GM19438 (cell line): ENCODE data around the gene DNAJC1.
"Not testable (repeated sequence)": the region's sequence is repeated elsewhere in the genome, so short reads cannot be mapped to it uniquely, and the experiment has no call there.

ENCODE experiments used
- ATAC-seq: cut with Tn5 transposase; IDR thresholded peaks from one replicate; pipeline ENCODE4 v1.9.1; 2021; ENCODE audit warnings: low read depth; ENCODE audit not compliant: unreplicated experiment

Gene DNAJC1, protein sequence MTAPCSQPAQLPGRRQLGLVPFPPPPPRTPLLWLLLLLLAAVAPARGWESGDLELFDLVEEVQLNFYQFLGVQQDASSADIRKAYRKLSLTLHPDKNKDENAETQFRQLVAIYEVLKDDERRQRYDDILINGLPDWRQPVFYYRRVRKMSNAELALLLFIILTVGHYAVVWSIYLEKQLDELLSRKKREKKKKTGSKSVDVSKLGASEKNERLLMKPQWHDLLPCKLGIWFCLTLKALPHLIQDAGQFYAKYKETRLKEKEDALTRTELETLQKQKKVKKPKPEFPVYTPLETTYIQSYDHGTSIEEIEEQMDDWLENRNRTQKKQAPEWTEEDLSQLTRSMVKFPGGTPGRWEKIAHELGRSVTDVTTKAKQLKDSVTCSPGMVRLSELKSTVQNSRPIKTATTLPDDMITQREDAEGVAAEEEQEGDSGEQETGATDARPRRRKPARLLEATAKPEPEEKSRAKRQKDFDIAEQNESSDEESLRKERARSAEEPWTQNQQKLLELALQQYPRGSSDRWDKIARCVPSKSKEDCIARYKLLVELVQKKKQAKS

DNA sequence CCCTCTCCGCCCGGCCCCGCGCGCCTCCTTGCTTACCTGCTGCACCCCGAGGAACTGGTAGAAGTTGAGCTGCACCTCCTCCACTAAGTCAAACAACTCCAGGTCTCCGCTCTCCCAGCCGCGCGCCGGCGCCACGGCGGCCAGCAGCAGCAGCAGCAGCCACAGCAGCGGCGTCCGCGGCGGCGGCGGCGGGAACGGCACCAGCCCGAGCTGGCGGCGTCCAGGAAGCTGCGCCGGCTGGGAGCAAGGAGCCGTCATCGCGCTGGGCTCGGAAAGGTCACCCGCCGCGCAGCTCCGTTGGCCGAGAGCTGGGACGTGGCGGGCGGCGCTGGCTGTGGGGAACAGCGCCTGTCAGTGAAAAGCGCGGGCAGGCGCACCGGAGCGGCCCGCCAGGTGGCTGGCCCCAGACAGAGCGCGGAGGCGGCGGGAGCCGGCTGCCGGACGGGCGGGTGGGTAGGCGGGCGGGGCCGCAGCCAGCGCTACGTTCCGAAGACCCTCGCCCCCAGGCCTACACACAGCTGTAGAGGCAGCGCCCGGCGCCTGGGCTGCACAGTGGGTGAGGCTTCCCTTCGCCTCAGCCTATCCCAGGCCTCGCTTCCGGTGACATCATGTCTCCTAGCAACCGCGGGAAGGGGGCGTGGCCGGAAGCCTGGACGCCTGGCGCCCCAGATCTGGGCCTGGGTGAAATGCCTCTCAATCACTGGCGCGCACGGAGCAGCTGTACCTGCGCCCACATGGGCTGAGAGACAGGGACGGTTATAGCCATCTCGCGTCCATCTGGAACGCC lies at the start of gene DNAJC1:
TSS of gene DNAJC1 (minus strand) at position 554 of the 787 bp plus-strand sequence. CDS start at position 258, 296 bp downstream.
- ATAC-seq: peak; percentile 91

DNA sequence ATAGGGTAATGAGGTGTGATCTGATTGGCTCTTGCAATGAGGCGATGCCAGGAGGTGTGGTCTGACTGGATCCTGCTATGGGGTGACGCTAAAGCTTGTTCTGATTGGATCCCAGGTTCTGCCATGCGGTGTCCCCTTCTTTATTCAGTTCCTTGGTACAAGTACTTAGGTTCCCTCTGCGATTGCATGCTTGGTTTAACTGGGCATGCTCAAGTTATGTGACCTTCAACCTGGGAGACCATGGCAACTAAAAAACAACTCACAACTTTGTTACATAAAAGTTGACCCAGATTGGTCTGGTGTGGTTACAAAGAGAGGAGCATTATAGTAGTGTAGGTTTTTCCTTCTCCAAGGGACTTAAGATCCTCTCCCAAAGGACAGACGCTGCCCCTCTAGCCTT lies 49.5 kb upstream of the DNAJC1 start:
- ATAC-seq: no peak

DNA sequence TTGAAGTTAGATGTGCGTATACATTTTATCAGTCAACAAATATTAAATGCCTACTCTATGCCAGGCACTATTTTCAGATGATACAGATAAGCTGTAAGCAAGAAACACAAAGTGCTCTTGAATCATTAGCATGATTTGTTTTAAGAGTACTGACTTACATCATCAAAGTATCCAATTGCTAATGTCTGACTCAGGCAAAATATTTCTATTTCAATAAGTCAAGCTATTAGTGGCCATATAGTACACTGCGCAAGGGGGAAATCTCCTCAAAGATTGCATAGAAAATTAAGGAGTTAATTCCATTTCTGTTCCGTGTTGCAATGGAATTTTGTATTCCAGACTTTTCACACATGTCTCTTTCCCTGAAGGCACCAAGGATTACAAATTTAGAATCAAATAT lies 46.1 kb upstream of the DNAJC1 start:
- ATAC-seq: no peak

DNA sequence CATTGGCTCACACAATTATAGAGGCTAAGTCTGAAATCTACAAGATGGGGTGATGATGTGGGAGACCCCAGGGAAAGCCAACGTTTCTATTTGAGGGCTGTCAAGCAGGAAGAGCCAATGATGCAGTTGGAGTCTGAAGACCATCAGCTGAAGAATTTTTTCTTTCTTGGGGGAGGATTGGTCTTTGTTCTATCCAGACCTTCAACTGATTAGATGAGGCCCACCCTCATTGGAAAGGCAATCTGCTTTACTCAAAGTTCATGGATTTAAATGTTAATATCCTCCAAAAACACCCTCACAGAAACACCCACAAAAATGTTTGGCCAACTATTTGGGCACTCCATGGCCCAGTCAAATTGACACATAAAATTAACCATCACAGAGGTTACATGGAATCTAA lies 44.3 kb upstream of the DNAJC1 start:
- no peak for ATAC-seq

DNA sequence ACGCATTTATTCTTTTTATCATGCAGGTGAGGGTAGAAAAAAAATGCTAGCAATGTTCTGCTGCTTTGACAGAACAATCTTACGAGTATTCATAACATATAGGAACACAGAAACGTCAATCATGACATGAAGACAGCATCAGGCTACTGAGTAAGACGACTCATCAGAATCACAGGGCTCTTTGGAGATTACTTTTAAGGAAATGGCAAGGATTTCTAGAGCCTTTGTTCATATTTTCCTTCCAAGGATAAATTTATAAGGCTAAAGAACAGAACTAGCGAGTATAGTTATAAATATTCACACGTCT lies 39.8 kb upstream of the DNAJC1 start:
- no peak for ATAC-seq

DNA sequence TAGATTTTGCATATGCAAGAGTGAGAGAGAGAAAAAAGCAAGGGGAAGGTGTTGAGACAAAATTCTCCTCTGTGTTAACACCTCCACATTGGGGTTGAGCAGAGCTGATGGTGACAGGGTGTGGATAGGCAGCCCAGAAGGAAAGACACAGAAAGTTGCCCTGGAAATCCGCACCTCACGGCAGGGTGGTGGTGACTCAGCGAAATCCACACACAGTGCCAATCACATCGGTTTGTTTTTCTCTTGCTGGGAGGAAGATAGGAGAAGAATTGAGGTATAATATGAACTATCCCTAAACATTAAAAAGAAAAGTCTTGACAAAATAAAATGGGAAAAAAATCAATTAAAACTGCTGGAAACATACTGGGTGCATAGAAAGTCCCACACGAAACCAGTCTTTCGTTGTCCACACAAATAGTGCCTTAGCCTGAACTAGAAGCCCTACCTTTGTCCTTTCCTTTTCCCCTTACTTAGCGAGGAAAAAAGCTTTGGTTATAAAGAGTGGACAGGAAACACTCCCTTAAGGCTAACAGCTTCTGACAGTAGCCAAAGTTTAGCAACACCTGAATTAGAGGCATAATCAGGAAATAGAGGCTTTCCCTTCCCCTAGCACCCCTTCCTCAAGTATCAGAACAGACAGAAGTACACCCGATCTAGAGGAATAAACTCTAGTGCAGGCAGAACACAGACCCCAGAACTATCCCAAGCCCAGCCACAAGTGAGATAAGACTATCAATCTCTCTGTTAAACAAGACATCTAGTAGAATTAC lies 39.2 kb upstream of the DNAJC1 start:
- ATAC-seq: no peak

- no peak for ATAC-seq
These were observed 30.8 kb upstream of the DNAJC1 start for GRCh38 chr10:22034333-22034732.

DNA sequence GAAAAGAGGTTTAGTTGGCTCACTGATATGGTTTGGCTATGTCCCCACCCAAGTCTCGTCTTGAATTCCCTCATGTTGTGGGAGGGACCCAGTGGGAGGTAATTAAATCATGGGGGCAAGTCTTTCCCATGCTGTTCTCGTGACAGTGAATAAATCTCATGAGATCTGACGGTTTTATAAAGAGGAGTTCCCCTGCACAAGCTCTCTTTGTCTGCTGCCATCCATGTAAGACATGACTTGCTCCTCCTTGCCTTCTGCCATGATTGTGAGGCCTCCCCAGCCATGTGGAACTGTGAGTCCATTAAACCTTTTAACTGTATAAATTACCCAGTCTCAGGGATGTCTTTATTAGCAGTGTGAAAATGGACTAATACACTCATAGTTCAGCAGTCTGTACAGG lies 28.7 kb upstream of the DNAJC1 start:
- ATAC-seq: not testable (repeated sequence)

DNA sequence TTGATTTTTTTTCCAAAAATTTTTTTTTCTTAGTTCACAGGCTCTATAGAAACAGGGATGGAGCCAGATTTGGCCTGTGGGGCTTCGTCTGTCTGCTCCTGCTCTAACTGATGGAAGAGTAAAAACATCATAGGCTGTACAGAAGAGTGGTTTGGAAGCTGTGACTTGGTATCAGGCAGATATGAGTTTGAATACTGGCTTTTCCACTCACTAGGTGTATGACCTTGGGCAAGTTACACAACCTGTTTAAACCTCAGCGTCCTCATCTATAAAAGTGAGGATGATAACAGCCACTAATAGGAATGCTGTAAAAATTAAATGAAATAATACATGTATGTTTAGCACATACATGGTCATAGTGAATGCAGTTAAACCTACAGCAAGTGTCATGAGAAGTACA lies 26.9 kb upstream of the DNAJC1 start:
- ATAC-seq: no peak

GRCh38 chr10:22029445-22030236 lies 26.1 kb upstream of the DNAJC1 start:
- no peak for ATAC-seq

- ATAC-seq: no peak
These were observed 24.1 kb upstream of the DNAJC1 start for GRCh38 chr10:22027364-22028238.

GRCh38 chr10:22026287-22026686 lies 22.8 kb upstream of the DNAJC1 start:
- no peak for ATAC-seq

DNA sequence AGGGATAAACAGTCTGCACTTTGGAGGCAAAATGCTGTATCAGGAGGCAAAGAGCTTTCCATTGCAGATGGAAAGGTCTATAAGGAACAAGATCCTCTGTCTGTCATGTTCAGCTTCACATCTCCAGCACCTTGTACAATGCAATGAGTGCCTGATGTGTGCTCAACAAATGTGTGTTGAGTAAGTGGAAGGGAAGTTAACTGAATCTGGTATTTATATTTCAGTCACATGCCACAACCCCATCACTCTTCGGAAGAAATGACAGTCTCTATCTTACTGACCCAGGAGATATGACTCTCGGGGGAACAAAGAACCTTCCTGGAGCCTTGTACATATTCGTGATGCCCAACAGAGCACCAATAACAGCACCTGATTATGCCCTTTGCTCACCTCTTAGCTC lies 20.0 kb upstream of the DNAJC1 start:
- ATAC-seq: no peak

DNA sequence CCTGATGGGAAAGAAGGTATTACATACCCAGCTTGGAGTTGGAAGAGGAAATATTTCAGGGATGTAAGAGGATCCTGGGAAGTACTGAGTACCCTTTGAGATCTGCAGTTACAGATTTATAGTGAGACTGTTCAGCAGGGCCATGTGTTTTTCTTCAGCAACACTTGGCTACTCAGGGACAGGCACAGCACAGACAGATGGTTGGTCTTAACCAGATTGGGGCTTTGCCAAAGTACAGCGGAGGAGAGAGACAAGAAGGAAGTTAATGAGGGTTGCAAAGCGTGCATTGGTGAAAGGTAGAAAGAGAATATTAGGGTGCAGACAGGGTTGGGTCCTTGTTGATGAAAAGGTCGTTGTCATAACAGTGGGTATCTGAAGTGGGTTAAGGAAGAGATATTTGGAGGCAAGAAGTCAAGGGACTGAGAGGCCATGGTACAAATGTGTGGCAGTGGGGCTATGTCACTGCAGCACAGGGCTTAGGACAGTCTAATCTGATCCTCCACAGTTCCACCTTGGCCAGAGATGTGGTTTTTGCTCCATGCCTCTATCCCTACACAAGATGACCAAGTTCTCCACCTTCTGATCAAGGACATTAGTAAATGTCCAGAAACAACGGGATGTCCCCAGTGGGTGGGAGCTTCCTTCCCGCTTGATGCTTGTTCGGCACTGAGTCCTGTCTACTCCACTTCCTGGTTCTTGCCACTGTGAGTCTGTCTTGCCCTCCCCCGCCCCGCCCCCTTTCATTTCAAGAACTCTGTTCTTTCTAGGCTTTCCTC lies 18.9 kb upstream of the DNAJC1 start:
- no peak for ATAC-seq

DNA sequence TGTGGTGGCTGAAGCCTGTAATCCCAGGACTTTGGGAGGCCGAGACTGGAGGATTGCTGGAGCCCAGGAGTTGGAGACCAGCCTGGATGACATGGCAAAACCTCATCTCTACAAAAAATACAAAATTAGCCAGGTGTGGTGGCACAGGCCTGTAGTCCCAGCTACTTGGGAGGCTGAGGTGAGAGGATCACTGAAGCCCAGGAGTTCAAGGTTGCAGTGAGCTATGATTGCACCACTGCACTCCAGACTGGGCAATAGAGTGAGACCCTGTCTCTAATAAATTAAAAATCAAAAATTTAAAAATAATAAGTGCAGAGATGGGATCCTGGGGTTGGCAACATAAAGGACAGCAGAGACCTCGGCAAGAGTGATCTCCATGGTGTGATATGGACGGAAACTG lies 17.6 kb upstream of the DNAJC1 start:
- not testable (repeated sequence) for ATAC-seq

GRCh38 chr10:22017283-22018020 lies 13.9 kb upstream of the DNAJC1 start:
- no peak for ATAC-seq

- ATAC-seq: no peak
These were observed 12.6 kb upstream of the DNAJC1 start for GRCh38 chr10:22016046-22016705.
